HG03025 (cell line): ENCODE measurements around the gene PLPP7.

Experiments
- ATAC-seq: cut with Tn5 transposase; IDR thresholded peaks from one replicate; pipeline ENCODE4 v1.9.1; 2021; ENCODE audit warnings: mild to moderate bottlenecking, moderate library complexity; ENCODE audit not compliant: unreplicated experiment, low FRiP score

PLPP7 gene

DNA sequence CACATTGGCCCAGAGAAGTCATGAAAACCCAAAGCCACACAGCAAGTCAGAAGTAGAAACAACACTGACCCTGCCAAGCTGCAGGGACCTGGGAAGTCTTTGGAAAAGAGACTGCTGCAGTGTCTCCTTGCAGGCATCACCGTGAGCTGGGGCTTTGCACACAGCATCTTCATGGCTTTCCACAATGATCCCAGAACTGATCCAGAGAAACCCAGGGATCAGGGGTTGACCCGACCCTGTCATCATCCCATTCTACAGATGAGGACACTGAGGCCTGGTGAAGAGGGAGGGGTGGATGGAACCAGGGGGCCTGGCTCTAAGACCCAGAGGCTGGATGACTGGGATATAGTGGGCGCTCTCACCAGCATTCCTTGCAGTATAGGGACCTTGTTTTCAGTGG, 8.9 kb upstream of the PLPP7 start:
- ATAC-seq = no peak

DNA sequence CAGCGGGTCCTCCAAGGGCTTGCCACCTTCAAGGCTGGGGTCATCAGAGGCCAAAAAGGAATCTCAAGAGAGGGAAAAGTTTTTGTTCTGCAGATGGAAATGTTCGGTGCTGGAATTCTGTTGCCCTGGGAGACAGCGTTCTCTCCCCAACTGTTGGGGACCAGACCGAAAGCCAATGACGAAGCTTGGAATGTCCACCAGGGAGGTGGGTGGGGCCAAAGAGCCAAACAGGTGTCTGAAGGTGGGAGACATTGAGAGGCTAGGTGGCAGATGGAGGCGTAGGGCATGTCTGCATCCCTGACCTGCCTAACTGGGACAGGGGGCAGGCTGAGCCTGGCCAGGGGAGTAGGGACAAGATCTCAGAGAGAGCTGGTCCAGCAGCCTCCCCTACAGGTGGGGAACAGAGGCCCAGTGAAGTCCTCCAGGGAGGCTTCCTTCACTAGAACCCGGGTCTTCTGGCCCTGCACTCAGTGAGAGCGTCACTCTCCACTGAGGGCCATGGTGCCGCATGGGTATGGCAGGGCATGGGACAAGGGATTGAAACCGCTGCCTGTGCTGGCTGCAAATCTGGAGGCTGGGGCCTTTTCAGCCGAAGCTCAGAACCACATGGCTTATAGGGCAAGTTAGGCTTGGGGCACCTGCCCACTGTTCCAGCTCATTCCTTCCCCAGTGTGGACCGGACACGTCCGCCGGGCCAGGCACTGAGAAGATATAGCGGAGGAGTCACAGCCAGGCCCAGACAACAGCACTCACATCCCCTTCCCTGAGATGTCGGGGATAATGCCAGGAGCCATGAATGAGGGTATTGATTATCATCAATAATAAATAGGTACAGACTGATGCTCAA, 8.2 kb upstream of the PLPP7 start:
- ATAC-seq = no peak

DNA sequence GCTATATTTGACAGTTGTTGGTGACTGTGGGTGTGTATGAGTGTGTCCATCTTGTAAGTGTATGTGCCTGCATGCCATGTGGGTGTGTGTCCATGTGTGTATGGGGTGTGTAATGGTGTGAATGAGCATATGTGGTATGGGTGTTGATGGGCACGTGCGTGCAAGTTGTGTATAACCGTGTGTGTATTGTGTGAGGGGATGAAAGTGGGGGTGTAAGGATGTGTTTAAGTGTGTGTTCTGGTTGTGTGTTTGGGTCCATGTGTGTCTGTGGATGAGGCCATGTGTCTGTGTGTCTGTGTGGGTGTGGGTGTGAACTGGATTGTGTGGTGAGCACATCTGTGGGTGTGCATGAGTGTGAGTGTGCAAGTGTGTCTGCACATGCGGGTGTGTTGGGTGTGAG, 7.3 kb upstream of the PLPP7 start:
- ATAC-seq = no peak

DNA sequence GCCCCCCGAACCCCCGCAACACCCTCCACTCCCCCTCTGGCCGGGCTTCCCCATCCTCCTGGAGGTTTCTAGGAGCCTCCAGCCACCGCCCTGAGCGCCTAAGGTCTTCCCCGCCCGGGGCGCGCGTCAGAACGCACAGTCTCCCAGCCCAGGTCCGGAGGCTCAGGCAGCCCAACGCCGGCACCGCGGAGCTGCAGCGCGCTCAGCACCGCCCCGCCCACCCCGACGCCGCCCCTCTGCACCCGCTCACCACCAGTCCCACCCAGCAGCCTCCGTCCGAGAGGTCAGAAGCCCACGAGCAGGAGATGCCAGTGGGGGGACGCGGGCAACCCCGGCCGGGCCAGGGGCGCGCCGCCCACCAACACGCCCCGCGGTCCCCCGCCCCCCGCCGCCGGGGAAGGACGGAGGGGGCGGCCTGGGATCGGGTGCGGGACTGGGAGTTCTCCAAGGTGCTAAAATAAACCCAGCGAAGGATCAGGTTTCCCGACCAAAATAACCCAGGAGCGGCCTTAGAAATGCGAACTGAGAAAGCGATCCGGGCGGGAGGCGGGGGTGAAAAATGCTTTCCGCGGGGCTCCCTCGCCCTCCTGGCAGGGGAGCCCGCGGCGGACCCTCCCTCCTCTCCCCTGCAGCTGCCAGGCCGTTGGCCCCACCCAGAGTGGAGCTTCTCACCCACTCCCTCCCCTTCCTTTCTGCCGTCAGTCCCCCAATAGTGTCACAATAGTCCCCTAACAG, 6.7 kb upstream of the PLPP7 start:
- ATAC-seq = no peak

DNA sequence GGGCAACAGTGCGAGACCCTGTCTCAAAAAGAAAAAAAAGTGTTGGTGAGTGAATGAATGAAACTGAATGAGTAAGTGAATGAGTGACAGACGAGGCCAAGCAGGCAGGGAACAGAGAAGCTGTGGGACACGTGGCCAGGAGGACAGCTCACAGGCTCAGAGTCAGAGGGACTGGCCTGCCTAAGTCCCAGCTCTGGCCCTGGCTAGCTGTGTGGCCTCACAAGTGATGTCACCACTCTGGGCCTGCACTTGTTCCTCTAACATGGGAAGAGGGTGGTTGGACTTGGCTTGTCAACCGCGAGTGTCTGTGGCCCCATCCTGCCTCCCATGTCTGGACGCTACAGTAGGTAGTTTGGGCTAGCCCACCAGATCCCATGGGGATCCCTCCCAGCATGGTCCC, 4.7 kb upstream of the PLPP7 start:
- no peak for ATAC-seq

DNA sequence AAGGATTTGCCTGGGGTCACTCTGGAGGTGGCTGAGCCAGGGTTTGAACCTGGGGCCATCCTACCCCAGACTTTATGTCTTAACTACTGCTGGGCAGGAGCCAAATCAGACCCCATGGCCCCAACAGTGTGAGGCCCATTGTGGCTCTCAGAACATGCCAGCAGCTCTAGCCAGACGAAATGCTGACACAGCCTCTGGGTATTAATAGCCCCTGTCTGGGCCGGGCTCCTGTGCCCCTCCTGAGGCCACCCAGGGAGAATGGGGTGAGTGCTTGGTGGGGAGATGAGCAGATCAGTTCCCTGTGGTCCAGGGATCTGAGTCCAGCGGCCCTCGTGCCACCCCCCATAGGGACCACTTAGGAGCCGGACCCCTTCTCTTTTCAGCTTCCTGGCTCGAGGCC, 2.2 kb upstream of the PLPP7 start:
- ATAC-seq = no peak

DNA sequence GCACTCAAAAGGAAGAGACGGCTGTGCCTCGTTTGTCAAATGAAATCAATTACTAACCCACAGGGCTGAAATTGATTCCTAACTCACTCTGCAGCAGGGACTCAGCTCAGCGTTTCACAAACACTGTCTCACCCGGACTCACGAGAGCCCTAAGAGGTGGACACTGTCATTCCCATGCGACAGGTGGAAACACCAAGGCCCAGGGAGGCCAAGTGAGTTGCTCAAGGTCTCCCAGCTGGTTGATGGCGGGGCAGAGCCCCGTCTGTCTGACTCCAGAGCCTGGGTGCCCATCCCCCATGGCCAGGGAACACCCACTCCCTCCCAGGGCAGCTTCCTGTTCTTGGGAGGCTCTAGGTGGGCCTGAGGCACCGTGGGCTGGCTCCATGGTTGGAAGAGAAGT, 1.3 kb upstream of the PLPP7 start:
- no peak for ATAC-seq

DNA sequence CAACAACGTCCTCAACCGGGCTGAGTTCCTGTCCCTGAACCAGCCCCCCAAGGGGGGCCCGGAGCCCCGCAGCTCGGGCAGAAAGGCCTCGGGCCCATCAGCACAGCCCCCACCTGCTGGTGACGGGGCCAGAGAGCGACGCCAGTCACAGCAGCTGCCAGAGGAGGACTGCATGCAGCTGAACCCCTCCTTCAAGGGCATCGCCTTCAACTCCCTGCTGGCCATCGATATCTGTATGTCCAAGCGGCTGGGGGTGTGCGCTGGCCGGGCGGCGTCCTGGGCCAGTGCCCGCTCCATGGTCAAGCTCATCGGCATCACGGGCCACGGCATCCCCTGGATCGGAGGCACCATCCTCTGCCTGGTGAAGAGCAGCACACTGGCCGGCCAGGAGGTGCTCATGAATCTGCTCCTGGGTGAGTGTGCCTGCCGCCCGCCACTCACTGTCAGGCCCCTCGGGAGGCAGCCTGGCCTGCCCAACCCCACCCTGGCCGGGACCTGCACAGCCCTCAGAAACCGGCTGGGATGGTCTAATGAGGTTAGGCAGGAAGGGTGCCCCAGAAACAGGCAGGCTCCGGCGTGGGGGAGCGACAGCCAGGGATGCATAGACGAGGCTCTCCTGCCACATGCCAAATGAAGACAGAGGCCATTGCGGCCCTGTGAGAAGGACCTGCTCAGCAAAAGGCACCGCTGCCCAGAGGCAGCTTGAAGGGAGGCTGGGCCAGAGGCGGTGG, 678 bp downstream of the PLPP7 start:
- ATAC-seq = no peak

DNA sequence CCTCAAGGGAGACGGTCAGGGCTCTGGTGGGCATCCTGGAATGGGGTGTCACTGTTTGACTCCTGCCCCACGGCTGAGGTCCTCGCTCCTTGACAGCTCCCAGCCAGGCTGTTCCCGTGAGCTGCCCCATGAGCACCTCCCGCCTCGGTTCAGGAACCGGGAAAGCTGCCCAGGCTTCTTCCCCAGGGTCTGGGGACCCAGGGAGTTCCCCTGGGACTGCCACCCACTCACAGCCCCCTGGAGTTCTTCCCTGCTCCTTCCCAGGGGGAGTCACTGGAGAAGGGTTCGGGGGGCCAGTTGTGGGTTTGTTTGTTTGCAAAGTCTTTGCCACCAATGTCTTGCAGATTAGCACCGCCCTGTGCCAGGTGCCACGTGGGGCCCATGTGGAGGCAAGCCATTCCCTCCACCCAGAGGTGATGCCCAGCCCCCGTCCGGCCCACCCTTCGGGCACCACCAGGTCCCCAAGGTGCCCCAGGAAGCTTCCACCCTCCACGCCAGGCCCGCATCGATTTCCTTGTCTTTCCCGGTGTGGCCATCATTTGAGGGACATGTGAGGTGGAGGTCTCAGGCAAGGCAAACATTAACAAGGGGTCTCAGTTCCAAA, 1.3 kb downstream of the PLPP7 start:
- ATAC-seq = no peak

DNA sequence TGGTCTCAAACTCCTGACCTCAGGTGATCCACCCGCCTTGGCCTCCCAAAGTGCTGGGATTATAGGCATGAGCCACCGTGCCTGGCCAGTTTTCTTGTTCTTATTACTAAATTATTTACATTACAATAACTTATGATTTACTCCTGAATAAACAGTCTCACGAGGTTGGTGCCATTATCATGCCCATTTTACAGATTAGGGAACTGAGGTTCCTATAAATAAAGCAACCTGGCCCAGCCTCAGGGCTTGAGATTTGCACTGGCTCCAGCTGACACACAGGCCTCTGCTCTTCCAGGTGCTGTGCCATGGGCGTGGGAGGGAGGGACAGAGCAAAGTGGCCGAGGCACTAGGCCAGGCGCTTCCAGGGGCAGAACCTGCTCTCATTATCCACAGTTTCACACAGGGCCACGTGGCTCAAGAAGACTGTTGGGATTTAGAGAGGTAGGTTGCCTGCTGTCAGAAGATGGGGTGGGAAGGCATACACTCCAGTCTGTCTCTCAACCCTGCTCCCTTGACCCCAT, 2.3 kb downstream of the PLPP7 start:
- no peak for ATAC-seq

DNA sequence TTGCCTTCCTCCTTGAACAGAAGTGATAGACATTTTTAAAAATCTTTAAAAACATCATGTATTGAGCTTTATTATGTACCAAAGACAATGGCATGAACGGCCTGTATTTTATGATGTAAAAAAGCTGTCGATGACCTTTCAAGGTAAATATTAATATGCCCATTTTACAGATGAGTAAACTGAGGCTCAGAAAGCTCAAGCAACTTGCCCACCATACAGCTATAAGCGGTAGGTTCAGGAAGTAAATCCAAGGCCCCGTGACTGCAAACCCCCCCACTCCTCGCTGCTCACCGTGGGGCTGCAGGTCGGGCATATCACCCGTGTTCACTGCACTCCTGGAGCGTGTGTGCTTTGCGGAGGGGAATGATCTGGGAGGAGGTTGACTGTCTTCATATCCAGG, 3.4 kb downstream of the PLPP7 start:
- ATAC-seq = no peak

DNA sequence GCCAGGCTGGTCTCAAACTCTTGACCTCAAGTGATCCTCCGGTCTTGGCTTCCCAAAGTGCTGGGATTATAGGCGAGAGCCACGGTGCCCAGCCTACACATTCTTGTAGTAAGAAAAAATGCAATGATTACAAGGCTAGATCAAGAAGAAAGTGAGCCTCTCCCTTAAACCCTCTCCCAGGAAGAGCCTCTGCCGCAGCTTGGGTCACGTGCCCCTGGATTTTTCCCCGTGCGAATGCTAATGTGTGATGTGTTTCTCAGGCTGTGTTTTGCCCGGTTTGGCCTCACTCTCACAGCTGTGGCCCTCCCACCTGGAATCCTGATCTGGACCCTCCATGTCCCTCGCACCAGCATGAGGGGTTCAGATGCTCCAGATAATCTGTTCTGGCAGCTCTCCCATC, 6.9 kb downstream of the PLPP7 start:
- no peak for ATAC-seq

DNA sequence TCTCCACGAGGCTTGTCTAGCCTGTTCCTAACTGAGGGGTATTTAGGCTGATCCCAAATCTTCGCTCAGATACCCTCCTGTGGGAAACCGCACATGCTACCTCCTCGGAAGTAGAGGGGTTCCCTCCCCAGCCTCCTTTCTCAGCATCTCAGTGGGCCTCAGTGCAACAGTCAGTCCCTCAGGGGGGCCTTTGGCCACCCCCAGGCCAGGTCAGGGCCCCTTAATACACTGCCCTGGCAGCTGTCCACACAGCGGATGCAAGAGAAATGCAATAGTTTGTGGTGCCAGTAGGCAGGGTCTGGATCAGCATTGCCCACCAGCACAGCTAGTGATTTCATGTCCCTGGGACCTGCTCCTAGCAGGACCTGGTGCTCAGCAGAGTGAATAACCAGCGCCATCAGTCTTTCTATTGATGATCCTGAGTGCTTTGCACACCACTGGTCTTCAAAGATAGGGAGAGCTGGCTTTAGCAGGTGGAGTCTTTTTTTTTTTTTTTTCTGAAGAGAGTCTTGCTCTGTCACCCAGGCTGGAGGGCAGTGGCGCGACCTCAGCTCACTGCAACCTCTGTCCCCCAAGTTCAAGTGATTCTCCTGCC, 7.5 kb downstream of the PLPP7 start:
- ATAC-seq = no peak

DNA sequence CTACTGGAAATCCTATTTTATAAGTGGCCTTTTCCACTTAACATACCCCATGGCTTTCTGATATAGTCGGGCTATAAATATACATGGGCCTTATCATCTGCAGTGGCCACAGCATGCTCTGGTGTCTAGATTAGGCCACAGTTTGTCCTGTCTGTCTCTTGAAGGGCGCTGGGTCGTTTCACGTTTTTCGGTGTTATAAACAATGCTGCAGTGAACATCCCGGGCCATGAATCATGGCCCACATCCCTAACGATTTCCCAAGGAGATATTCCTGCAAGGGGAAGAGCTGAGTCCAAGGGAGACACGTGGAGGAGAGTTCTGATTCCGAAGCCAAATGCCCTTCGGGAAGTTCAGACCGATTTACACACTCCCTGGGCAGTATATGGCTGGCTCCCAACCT, 8.4 kb downstream of the PLPP7 start:
- ATAC-seq = no peak

DNA sequence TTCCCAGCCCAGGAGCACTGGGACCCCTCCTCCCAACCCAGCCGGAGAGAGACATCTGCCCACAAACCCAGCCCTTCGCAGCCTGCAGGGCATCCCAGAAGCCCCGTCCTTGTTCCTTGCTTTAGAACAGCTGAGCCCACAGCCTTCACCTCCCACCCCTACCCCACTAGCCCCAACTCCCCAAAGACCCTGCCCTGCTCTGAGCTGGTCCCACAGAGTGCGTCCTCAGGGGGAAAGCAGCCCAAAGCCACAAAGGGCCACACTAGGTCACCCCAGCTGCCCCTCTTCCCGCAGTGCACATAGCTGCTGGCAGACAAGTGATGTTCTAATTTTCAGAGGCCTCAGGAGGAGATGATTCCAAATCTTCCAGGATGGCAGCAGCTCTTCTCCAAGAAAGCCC, 8.8 kb downstream of the PLPP7 start:
- ATAC-seq = no peak

DNA sequence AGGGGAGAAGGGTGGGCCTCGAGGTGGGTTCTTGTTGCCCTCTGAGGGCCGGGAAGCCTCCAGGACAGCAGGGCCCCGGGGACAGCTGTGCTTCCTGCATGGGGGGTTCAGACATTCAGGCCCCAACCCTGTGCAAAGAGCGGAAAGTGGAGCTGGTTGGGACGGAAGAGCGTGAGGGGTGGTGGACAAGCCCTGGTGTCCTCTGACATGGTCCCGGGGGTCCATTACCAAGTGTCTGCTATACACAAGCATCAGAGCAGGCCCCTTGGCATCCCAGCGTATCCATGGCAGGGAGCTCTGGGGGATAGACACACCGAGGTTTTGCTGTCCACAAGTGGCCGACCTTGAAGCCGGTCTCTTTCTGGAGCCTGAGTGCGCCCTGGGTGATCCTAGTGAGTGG, 9.3 kb downstream of the PLPP7 start:
- ATAC-seq = no peak

DNA sequence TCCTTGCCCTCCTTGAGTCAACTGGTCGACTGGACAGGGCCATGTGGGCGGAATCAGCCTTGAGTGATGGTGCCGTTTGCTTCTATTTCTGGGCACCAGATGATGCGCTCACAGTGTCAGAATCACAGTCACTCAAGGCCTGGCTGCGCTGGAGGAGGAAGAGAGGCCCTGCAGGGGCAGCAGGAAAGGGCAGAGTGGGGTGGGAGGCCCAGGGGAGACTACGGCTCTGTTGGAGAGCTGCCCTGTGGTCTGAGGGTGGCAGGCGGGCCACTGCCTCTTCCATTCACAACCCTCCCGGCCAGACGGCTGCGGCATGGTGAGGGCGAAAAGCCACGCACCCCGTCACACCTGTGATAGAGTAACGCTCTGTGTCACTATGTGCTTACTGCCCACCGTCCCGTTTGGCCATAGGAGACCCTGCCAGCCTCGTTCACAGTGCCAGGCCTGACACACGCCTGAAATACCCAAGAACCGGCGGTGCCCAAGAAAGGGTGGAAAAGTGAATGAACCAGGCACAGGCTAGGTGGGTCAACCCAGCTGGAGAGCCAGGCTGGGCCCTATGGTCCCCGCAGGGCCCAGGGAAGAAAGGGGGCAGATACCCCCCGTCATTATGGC, 9.9 kb downstream of the PLPP7 start:
- no peak for ATAC-seq

DNA sequence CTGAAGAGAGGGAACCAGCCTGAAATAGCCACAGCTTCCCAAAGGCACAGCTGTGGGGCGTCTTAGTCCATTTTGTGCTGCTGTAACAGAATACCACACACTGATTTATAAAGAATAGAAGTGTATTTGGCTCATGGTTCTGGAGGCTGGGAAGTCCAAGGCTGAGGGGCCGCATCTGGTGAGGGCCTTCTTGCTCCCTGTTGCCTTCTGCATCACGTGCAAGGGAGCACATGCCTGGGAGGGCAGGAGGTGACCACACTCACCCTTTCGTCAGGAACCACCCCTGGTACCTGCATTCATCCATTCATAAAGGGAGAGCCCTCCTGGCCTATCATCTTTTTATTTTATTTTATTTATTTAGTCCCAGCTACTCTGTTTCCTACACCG, 10.4 kb downstream of the PLPP7 start:
- no peak for ATAC-seq

DNA sequence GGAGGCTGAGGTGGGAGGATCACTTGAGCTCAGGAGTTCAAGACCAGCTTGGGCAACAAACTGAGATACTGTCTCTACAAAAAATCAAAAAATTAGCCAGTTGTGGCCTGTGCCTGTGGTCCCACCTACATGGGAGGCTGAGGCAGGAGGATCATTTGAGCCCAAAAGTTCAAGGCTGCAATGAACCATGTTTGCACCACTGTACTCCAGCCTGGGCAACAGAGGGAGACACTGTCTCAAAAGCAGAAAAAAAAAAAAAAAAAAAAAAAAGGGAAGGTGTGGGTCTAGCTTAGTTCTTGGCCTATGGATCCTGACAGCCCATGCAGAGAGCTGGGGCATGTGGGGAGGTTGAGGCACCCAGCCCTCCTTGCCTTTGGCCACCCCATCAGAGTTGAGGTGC, 10.9 kb downstream of the PLPP7 start:
- ATAC-seq = no peak
